Activated effector memory CD4-positive, alpha-beta T cell treated with anti-CD3 and anti-CD28 coated beads, Interleukin-2, amount 50 U/mL, for 16 hours (primary cell): ENCODE results near the gene TANC2.

Experiments used
- DNase-seq: peaks from one replicate; pipeline ENCODE4 v3.0.0-alpha.2; 2020

The TANC2 gene

DNA sequence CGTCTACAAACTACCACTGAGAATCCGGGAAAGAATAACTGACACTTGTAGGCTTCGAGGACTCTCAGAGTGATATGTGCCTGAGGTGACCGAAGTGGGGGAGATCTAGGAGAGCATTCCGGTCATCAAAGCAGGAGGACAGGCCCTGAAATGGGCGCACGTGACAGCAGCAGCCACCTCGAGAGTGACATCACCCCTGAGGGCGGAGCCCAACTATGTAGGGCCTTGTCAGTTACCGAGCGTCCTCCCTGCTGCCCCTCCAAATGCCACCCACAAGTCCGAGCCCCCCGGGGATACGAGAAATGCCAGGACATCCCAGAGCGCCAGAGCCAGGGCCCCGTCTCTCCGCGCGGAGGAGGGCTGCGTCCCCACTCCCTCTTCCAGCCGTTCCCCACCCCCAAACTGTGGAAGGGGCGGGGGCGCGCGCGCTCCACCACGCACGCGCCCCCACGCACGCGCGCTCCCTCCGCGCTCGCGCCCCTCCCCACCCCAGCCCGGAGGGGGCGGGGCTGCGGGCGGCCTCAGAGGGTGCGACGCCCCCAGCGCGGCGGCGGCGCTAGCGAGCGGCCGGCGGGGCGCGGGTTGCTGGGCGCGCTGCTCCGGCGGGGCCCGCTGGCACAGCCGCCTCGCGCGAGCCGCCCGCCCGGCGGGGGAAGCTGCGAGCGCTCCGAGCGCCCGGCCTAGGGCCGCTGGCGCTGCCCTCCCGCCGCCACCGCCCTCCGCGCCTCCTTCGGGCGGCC lies at the start of gene TANC2:
Gene TANC2 (plus strand): TSS at position 550 of the 740 bp plus-strand sequence. CDS start 43,325 bp downstream, outside the sequence.
- DNase-seq = peak; percentile 91

- no peak for DNase-seq
Observed at GRCh38 chr17:62916684-62917571, 49.1 kb upstream of the TANC2 start.

GRCh38 chr17:62919388-62919787 lies 46.6 kb upstream of the TANC2 start:
- DNase-seq = no peak

- no peak for DNase-seq
Observed at GRCh38 chr17:62920300-62920699, 45.7 kb upstream of the TANC2 start.

GRCh38 chr17:62921817-62922216 lies 44.2 kb upstream of the TANC2 start:
- no peak for DNase-seq

DNA sequence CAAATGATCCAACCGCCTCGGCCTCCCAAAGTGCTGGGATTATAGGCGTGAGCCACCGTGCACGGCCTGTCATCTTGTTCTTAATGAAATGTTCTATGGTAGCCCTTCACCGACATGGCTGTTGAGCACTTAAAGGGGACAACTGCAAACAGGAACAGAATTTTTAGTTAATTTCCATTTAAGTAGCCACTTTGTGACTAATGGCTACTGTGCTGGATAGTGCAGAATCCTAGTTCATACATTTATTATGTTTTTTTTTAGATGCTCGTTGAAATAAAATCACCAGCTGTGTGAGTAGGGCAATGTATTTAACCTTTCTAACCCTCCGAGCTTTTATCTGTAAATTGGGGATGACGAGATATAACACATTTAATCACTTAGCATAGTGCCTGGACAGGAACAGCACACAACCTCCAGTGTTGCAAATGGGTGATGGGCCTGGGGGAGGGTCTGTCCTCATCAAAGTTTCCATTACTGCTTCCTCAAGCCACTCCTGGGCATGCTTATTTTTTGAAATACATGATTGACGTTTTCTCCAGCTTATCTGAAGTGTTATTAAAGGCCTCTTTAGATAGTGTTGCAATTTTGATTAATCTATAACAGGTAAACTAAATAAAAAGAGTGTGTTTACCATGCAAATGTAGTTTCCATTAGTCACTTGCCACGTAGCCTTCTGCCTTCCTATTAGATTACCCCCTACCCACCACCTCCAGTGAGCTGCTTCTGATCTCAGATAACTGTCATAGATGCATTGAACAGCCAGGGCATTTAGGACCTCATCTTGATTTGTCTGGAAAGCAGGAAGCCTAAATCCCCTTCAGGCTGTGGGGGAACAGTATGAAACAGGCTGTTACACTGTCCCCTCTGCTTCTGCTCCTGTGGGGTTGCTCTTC lies 42.5 kb upstream of the TANC2 start:
- no peak for DNase-seq

DNA sequence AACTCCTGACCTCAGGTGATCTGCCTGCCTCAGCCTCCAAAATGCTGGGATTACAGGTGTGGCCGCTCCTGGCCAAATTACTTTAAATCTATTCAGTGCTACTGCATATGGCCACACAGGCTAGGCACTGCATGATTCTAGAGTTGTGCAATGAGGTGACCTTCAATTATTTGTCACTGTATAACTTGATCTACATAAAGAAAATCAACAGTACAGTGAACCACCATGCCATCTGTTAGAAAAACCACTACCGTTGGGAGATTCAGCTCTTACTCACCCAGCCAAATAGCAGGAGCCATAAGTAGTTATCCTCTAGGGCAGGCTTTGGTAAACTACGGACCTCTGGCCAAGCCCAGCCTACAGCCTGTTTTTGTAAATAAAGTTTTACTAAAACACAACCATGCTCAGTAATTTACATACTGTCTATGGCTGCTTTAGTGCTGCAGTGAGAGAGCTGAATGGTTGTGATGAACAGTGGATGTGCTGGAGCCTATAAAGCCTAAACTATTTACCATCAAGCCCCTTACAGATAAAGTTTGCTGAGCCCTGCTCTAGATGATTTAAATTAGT lies 40.7 kb upstream of the TANC2 start:
- DNase-seq = no peak

DNA sequence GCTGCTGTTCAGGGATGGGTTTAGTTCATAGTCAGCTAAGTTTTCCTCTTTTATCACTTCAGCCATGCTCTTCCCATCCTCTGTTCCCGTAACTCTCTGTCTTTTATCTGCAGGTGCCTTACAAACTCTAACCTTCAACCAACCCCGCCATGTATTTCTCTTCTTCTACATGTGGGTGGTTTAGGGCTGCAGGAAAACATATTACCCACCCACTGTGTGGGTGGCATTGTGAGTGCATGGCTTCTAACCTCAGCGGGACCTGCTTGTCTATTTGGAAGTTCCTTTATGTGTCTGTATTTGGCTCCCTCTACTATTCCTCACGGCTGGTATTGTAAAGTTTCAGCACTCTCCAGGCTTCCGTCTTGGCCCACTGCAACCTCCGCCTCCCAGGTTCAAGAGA lies 39.0 kb upstream of the TANC2 start:
- DNase-seq = no peak

DNA sequence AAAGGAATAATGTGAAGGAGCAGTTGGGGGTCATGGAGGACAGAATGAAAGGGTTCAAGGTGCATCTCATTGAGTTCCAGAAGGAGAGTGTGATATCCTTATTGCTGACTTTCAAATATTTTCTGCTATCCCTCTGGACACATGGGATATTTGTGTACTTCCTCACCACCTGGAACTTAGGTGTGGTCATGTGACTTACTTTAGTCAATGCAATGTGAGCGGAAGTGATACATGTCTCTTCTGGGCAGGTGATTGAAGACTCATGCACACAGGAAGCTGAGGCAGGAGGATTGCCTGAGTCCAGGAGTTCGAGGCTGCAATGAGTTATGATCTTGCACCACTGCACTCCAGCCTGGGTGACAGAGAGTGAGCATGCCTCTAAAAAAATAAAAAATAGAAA lies 36.7 kb upstream of the TANC2 start:
- no peak for DNase-seq

GRCh38 chr17:62931101-62931500 lies 34.9 kb upstream of the TANC2 start:
- no peak for DNase-seq

- DNase-seq = no peak
Observed at GRCh38 chr17:62933501-62934385, 32.3 kb upstream of the TANC2 start.

- no peak for DNase-seq
Observed at GRCh38 chr17:62935098-62935497, 30.9 kb upstream of the TANC2 start.

GRCh38 chr17:62935523-62935922 lies 30.5 kb upstream of the TANC2 start:
- no peak for DNase-seq

DNA sequence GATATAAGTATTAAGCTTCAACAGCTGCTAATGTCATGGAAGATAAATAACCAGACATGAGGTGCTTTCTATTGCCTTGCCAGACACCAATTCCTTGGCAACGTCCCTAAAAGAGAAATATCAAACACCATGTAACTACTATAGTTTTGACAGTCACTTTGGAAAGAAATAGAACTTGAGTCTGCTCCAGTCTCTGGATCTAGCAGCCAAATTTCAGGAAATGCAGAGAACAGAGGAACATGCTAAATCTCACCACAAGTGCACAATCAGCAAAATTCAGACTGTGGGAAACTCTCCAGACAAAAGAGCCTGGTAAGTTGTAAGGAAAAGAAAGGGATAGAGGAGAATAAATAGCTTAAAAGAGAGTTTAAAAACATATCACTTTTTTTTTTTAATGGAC lies 28.4 kb upstream of the TANC2 start:
- DNase-seq = no peak

GRCh38 chr17:62941358-62941991 lies 24.6 kb upstream of the TANC2 start:
- DNase-seq = no peak

- no peak for DNase-seq
Observed at GRCh38 chr17:62948370-62948769, 17.7 kb upstream of the TANC2 start.

- no peak for DNase-seq
Observed at GRCh38 chr17:62949036-62949435, 17.0 kb upstream of the TANC2 start.

DNA sequence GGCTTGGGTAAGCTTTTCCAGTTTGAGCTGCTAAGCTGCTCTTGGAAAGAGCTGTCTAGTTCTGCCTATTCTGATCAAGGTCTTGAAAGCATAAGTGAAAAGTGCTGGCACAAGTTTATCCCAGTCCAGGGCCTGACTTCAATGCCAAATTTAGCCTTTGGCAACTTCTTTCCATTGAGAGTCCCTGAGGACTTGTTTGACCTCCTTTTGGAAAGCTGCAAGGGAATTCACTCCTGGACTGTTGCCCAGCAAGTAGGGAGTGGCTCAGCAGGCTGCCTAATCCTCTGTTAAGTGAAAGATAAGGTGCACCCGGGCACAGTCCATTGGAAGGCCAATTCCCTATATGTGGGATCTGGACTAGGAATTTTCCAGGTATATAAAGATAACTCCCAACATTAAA lies 16.0 kb upstream of the TANC2 start:
- no peak for DNase-seq

DNA sequence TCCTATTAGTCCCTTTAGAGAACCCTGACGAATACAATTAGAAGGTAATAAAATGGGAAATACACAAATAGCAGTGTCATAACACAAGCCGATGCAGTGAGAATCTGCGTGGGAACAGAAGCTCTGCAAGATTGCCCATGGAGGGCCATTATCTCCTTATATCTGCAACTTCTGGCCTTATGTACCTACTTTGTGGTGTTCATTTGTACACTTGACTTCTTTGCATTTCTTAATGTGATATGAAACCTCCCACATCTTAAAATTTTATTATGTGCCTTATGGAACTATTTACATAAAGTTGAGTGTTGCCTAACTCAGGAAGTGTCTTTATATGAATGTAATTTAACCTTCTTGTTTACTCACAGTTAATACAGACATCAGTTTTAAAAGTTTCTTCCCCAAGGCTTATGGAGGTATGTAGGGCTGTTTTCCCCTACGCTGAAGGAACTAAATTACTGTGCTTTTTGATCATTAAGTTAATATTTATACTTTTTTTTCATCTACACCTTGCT lies 10.1 kb upstream of the TANC2 start:
- no peak for DNase-seq

GRCh38 chr17:62963296-62963695 lies 2.7 kb upstream of the TANC2 start:
- DNase-seq = no peak

DNA sequence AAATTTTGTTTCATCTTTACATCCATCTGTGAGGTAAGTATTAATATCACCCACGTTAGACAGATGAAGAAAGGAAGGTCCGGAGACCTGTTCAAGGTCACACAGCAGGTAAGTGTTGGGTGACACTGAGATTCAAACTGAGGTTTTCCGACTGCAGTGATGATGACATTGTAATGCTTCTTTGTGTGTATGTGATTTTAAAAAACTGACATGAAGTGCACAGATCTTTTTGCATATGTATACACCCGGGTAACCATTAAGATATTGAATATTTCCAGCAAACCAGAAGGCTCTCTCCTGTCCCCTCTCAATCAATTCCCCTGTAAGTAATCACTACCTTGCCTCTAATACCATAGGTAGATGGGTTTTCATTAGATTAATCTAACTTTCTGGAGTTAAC lies 1.5 kb upstream of the TANC2 start:
- DNase-seq = no peak
